T-helper 2 cell (primary cell): ENCODE results near the gene NXPH3.

Experiments
- DNase-seq, 5 experiments: peaks; one replicate each; pipeline versions ENCODE4 v3.0.0 to v3.0.0-alpha.2; 2012 to 2022

NXPH3 gene

GRCh38 chr17:49630113-49630900 is 54.6 kb downstream of the NXPH3 start:
- peak in 1 of 5 experiments; percentile 10 for DNase-seq

- no peak for DNase-seq
Observed at GRCh38 chr17:49631496-49631895, 55.8 kb downstream of the NXPH3 start.
